ENCODE results near the gene SRPK1.
"Not testable (repeated sequence)": the region's sequence is repeated elsewhere in the genome, so short reads cannot be mapped to it uniquely, and the experiment has no call there.

SRPK1 gene

DNA sequence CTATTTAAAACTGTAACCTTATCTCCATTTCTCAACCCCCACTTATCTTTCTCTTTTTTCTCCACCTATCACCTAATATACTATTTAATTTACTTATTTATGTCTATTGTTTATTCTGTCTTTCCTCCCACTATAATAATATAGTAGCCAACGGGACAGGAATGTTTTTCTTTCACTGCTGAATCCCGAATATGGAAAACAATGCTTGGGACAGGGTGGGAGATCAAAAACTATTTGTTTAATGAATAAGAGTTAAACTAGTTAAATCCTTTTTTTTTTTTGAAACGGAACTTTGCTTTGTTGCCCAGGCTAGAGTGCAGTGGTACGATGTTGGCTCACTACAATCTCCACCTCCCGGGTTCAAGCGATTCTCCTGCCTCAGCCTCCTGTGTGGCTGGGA, 6.4 kb downstream of the SRPK1 start:
- peaks cover 75% of the 10 kb centered on the region for H3K36me3 ChIP-seq (ENCODE audit: control insufficient read depth, insufficient read depth, low read length)

DNA sequence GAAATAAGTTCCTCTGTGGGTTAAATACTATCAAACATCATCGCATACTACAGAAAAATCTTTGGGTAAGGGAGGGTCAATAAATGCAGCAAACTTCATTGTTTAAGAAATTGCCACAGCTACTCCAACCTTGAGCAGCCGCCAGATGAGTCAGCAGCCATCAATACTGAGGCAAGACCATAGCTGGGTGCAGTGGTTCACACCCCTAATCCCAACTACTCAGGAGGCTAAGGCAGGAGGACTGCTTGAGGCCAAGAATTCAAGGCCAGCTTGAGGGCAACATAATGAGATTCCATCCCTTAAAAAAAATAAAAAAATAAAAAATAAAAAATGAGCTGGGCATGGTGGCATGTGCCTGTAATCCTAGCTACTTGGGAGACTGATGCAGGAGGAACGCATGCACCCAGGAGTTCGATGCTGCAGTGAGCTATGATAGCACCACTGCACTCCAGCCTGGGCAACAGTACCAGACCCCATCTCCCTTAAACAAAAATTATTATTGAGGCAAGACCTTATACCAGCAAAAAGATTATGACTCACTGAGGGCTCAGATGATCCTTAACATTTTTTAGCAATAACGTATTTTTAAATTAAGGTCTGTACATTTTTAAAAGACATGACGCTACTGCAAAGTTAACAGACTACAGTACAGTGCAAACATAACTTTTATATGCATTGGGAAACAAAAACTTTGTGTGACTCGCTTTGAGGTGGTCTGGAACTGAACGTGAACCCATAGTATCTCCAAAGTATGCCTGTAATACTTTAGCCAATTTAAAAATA, 8.8 kb downstream of the SRPK1 start:
- Histone ChIP-seq H3K9ac (ENCODE audit: low read depth, low read length) (no peak overlapping the region), H3K27me3 (ENCODE audit: control insufficient read depth, insufficient read depth, low read length) (no peaks in the 10 kb centered on the region), H3K4me1 (ENCODE audit: control insufficient read depth, insufficient read depth, low read length) (no peaks in the 10 kb centered on the region), H3K27ac (ENCODE audit: low read depth, low read length) (no peak overlapping the region), H3K4me3 (ENCODE audit: low read depth, low read length) (no peak overlapping the region), H3K9me3 (ENCODE audit: control insufficient read depth, insufficient read depth, low read length) (peaks cover 25% of the 10 kb centered on the region), H3K36me3 (ENCODE audit: control insufficient read depth, insufficient read depth, low read length) (peaks cover 83% of the 10 kb centered on the region)

More for the DNA sequence above, 6.4 kb downstream of the SRPK1 start:
- Histone ChIP-seq H3K4me3 (ENCODE audit: low read depth, low read length) (no peak overlapping the region), H3K27me3 (ENCODE audit: control insufficient read depth, insufficient read depth, low read length) (no peaks in the 10 kb centered on the region), H3K9me3 (ENCODE audit: control insufficient read depth, insufficient read depth, low read length) (peaks cover 15% of the 10 kb centered on the region), H3K27ac (ENCODE audit: low read depth, low read length) (no peak overlapping the region), H3K4me1 (ENCODE audit: control insufficient read depth, insufficient read depth, low read length) (peaks cover 11% of the 10 kb centered on the region; the same call in 1 of the 2 replicates), H3K9ac (ENCODE audit: low read depth, low read length) (no peak overlapping the region)

- H3K27ac ChIP-seq (ENCODE audit: low read depth, low read length); H3K4me3 ChIP-seq (ENCODE audit: low read depth, low read length); H3K9ac ChIP-seq (ENCODE audit: low read depth, low read length); H3K27me3 ChIP-seq (ENCODE audit: control insufficient read depth, insufficient read depth, low read length); H3K4me1 ChIP-seq (ENCODE audit: control insufficient read depth, insufficient read depth, low read length): not testable (repeated sequence)
- Histone ChIP-seq H3K36me3 (ENCODE audit: control insufficient read depth, insufficient read depth, low read length) (peaks cover 67% of the 10 kb centered on the region), H3K9me3 (ENCODE audit: control insufficient read depth, insufficient read depth, low read length) (peaks cover 25% of the 10 kb centered on the region)
These were observed 11.3 kb downstream of the SRPK1 start for GRCh38 chr6:35909571-35909970.

- H3K36me3 ChIP-seq (ENCODE audit: control insufficient read depth, insufficient read depth, low read length), result peaks cover 66% of the 10 kb centered on the region
- H3K9ac ChIP-seq (ENCODE audit: low read depth, low read length); H3K4me3 ChIP-seq (ENCODE audit: low read depth, low read length); H3K27me3 ChIP-seq (ENCODE audit: control insufficient read depth, insufficient read depth, low read length); H3K4me1 ChIP-seq (ENCODE audit: control insufficient read depth, insufficient read depth, low read length); H3K27ac ChIP-seq (ENCODE audit: low read depth, low read length): not testable (repeated sequence)
- peaks cover 25% of the 10 kb centered on the region for H3K9me3 ChIP-seq (ENCODE audit: control insufficient read depth, insufficient read depth, low read length)
These were observed 12.0 kb downstream of the SRPK1 start for GRCh38 chr6:35908753-35909401.

- Histone ChIP-seq H3K4me3 (ENCODE audit: low read depth, low read length) (no peak overlapping the region), H3K36me3 (ENCODE audit: control insufficient read depth, insufficient read depth, low read length) (peaks cover 65% of the 10 kb centered on the region), H3K4me1 (ENCODE audit: control insufficient read depth, insufficient read depth, low read length) (no peaks in the 10 kb centered on the region), H3K9ac (ENCODE audit: low read depth, low read length) (no peak overlapping the region), H3K27me3 (ENCODE audit: control insufficient read depth, insufficient read depth, low read length) (no peaks in the 10 kb centered on the region), H3K27ac (ENCODE audit: low read depth, low read length) (no peak overlapping the region), H3K9me3 (ENCODE audit: control insufficient read depth, insufficient read depth, low read length) (peaks cover 25% of the 10 kb centered on the region)
These were observed 13.1 kb downstream of the SRPK1 start for GRCh38 chr6:35907750-35908149.

GRCh38 chr6:35906499-35906846, 14.4 kb downstream of the SRPK1 start:
- Histone ChIP-seq H3K9me3 (ENCODE audit: control insufficient read depth, insufficient read depth, low read length) (peaks cover 25% of the 10 kb centered on the region), H3K9ac (ENCODE audit: low read depth, low read length) (no peak overlapping the region), H3K27me3 (ENCODE audit: control insufficient read depth, insufficient read depth, low read length) (no peaks in the 10 kb centered on the region), H3K4me3 (ENCODE audit: low read depth, low read length) (no peak overlapping the region), H3K27ac (ENCODE audit: low read depth, low read length) (no peak overlapping the region), H3K36me3 (ENCODE audit: control insufficient read depth, insufficient read depth, low read length) (peaks cover 53% of the 10 kb centered on the region), H3K4me1 (ENCODE audit: control insufficient read depth, insufficient read depth, low read length) (no peaks in the 10 kb centered on the region)

DNA sequence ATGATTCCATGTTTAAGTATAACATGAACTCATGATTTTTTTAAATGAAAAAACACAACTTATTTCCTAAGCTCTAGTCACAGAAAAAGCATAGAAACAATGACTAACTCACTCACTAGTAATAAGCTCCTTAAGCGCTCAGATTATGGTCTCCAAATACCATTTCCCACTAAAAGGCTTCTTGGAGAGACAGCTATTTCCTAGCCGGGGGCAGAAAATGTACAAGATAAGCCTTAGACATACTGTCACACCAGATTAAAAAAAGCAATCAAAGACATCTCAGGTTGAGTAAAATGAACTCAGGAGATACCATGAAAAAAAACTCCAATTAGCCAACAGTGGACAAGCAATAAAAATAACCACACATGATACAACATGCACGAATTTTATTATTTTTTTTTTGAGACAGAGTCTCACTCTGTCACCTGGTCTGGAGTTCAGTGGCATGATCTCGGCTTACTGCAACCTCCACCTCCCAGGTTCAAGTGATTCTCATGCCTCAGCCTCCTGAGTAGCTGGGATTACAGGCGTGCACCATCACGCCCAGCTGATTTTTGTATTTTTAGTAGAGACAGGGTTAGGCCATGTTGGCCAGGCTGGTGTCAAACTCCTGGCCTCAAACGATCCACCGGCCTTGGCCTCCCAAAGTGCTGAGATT, 14.9 kb downstream of the SRPK1 start:
- Histone ChIP-seq H3K36me3 (ENCODE audit: control insufficient read depth, insufficient read depth, low read length) (peaks cover 52% of the 10 kb centered on the region), H3K9ac (ENCODE audit: low read depth, low read length) (no peak overlapping the region)

GRCh38 chr6:35905141-35905785, 15.6 kb downstream of the SRPK1 start:
- no peaks in the 10 kb centered on the region for H3K27me3 ChIP-seq (ENCODE audit: control insufficient read depth, insufficient read depth, low read length)
- H3K27ac ChIP-seq (ENCODE audit: low read depth, low read length), result no peak overlapping the region
- H3K36me3 ChIP-seq (ENCODE audit: control insufficient read depth, insufficient read depth, low read length), result peaks cover 52% of the 10 kb centered on the region
- H3K9ac ChIP-seq (ENCODE audit: low read depth, low read length), result no peak overlapping the region
- H3K4me1 ChIP-seq (ENCODE audit: control insufficient read depth, insufficient read depth, low read length), result no peaks in the 10 kb centered on the region
- H3K9me3 ChIP-seq (ENCODE audit: control insufficient read depth, insufficient read depth, low read length), result peaks cover 15% of the 10 kb centered on the region
- no peak overlapping the region for H3K4me3 ChIP-seq (ENCODE audit: low read depth, low read length)

More for the DNA sequence above, 14.9 kb downstream of the SRPK1 start:
- Histone ChIP-seq H3K4me3 (ENCODE audit: low read depth, low read length) (no peak overlapping the region), H3K27me3 (ENCODE audit: control insufficient read depth, insufficient read depth, low read length) (no peaks in the 10 kb centered on the region), H3K9me3 (ENCODE audit: control insufficient read depth, insufficient read depth, low read length) (peaks cover 22% of the 10 kb centered on the region), H3K27ac (ENCODE audit: low read depth, low read length) (no peak overlapping the region), H3K4me1 (ENCODE audit: control insufficient read depth, insufficient read depth, low read length) (no peaks in the 10 kb centered on the region)

DNA sequence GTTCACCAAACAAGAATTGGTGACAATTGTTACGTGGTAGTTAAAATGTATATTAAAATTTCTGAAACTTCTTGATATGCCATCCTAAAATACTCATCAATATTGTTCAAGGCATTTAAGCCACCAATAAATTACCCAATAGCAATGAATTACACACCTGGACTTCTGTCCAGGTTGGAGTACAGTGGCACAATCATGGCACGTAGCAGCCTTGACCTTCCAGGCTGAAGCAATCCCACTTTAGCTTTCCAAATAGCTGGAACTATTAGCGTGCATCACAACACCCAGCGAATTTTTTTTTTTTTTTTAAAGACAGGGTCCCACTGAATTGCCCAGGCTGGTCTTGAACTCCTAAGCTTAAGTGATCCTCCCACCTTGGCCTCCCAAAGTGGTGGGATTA, 17.2 kb downstream of the SRPK1 start:
- H3K27me3 ChIP-seq (ENCODE audit: control insufficient read depth, insufficient read depth, low read length), result no peaks in the 10 kb centered on the region
- no peak overlapping the region for H3K9ac ChIP-seq (ENCODE audit: low read depth, low read length)
- peaks cover 41% of the 10 kb centered on the region for H3K36me3 ChIP-seq (ENCODE audit: control insufficient read depth, insufficient read depth, low read length)
- no peak overlapping the region for H3K27ac ChIP-seq (ENCODE audit: low read depth, low read length)
- no peaks in the 10 kb centered on the region for H3K4me1 ChIP-seq (ENCODE audit: control insufficient read depth, insufficient read depth, low read length)
- no peak overlapping the region for H3K4me3 ChIP-seq (ENCODE audit: low read depth, low read length)
- H3K9me3 ChIP-seq (ENCODE audit: control insufficient read depth, insufficient read depth, low read length), result peaks cover 2% of the 10 kb centered on the region

DNA sequence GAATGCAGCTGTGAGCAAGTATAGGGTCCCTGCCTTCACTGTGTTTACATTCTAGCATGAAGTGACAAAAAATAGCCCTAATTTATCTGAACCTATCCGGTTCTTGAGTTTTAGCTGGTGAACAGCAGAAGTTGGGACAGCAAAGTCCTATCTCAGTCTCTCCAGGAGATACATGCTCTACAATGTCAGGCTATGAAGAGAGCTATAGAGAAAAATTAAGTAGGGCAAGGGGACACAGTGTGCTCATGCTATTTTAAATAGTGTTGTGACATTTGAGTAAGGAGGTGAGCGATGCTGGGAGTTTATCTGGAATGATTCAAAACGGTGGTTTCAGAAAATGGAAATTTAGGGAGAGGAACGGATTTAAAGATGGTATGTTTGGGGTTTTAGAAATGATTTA, 20.4 kb downstream of the SRPK1 start:
- Histone ChIP-seq H3K27ac (ENCODE audit: low read depth, low read length) (no peak overlapping the region), H3K36me3 (ENCODE audit: control insufficient read depth, insufficient read depth, low read length) (peaks cover 35% of the 10 kb centered on the region)

DNA sequence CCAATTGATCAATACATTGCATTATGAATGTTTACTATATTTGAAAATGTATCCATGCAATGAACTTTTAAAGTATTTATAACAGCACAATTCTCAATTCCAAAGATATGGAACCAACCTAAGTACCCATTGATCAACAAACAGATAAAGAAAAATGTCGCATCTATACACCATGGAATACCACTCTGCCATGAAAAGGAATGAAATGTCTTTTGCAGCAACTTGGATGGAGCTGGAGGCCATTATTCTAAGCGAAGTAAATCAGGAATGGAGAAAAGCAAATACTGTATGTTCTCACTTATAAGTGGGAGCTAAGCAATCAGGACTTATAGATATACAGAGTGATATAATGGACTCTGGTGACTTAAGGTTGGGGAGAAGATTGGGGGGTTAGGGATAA, 22.9 kb downstream of the SRPK1 start:
- Histone ChIP-seq H3K9me3 (ENCODE audit: control insufficient read depth, insufficient read depth, low read length) (no peaks in the 10 kb centered on the region), H3K9ac (ENCODE audit: low read depth, low read length) (no peak overlapping the region), H3K27me3 (ENCODE audit: control insufficient read depth, insufficient read depth, low read length) (no peaks in the 10 kb centered on the region), H3K27ac (ENCODE audit: low read depth, low read length) (no peak overlapping the region), H3K36me3 (ENCODE audit: control insufficient read depth, insufficient read depth, low read length) (peaks cover 26% of the 10 kb centered on the region), H3K4me1 (ENCODE audit: control insufficient read depth, insufficient read depth, low read length) (peaks cover 21% of the 10 kb centered on the region), H3K4me3 (ENCODE audit: low read depth, low read length) (no peak overlapping the region)

More for the DNA sequence above, 20.4 kb downstream of the SRPK1 start:
- Histone ChIP-seq H3K9me3 (ENCODE audit: control insufficient read depth, insufficient read depth, low read length) (no peaks in the 10 kb centered on the region), H3K4me1 (ENCODE audit: control insufficient read depth, insufficient read depth, low read length) (peaks cover 11% of the 10 kb centered on the region), H3K27me3 (ENCODE audit: control insufficient read depth, insufficient read depth, low read length) (no peaks in the 10 kb centered on the region), H3K9ac (ENCODE audit: low read depth, low read length) (no peak overlapping the region), H3K4me3 (ENCODE audit: low read depth, low read length) (no peak overlapping the region)

Measured in HUES48 (cell line).